Ovary (tissue), 9 donors: ENCODE results near the gene HSPB1. TPM values are rescaled to one million over a fixed set of nuclear protein-coding genes. Genes with fewer than 3 reads are reported as not detected.
"Not testable (repeated sequence)": the region's sequence is repeated elsewhere in the genome, so short reads cannot be mapped to it uniquely, and the experiment has no call there.

ENCODE experiments used
- DNase-seq, 5 donors: peaks; one replicate each; pipeline ENCODE4 v3.0.0-alpha.2; 2019 to 2020
- H3K27ac ChIP-seq, 2 donors: fragments of 200-600 bp; one replicate each; pipeline versions ENCODE4 v1.5.1 to v1.8.0; 2019 to 2022
- H3K27me3 ChIP-seq: fragments of 200-600 bp; one replicate; pipeline ENCODE4 v1.8.0; 2022
- H3K36me3 ChIP-seq: fragments of 200-600 bp; sonication (generic); one replicate; pipeline ENCODE4 v1.5.1; 2019
- H3K4me1 ChIP-seq: one replicate; pipeline ENCODE4 v1.8.1; 2013; ENCODE audit warnings: mild to moderate bottlenecking, moderate library complexity; ENCODE audit not compliant: insufficient read depth
- H3K4me3 ChIP-seq: fragments of 200-600 bp; sonication (generic); one replicate; pipeline ENCODE4 v1.5.1; 2017
- H3K9me3 ChIP-seq, 2 donors: fragments of 200-600 bp in 1 of 2; sonication (generic) in 1 of 2; one replicate each; pipeline versions ENCODE4 v1.5.1 to v1.8.1; 2013 to 2019; ENCODE audit warnings: mild to moderate bottlenecking in 1 of 2, moderate library complexity in 1 of 2
- EP300 ChIP-seq: sonication (generic); formaldehyde crosslinking; IDR thresholded peaks from one replicate; pipeline ENCODE4 v1.6.1; 2017; ENCODE audit warnings: antibody characterized with exemption
- POLR2A ChIP-seq: fragments of 450-650 bp; IDR thresholded peaks from one replicate; pipeline ENCODE4 v1.6.1; 2017; ENCODE audit warnings: antibody characterized with exemption, mild to moderate bottlenecking, moderate library complexity
- WGBS, 3 donors: extraction: QIAGEN DNeasy Blood & Tissue Kit in 1 of 3; methylation state at CpG; one replicate each; pipeline versions ENCODE4 v1.1.5 to v1.1.7; 2013 to 2017; 5-methylcytosine and 5-hydroxymethylcytosine counted together
- intact Hi-C, 4 donors: fragments of 100-400 bp; cut with DNase I; formaldehyde crosslinking; loops; one replicate each; pipeline versions ENCODE4 v1.11.0 to v1.15.1; 2022 to 2023
- polyA plus RNA-seq, 2 donors: library from polyadenylated mRNA; stranded (reverse); fragments of 200-250 nt in 1 of 2; fragments of 350-450 nt in 1 of 2; fragmentation: Illumina TruSeq in 1 of 2; extraction: RNeasy Lipid Tissue Mini Kit (QIAGEN cat#74804) in 1 of 2; gene quantifications; one replicate each; pipeline ENCODE4 v1.2.3, GENCODE V29; 2013 to 2014
- total RNA-seq, 7 donors: library from RNA; depleted of rRNA in 2 of 7; stranded (reverse); fragments of >200 nt in 2 of 7; fragmentation: NEBNext Ultra II Directional in 3 of 7; extraction: Animal tissue kit (Norgen Biotek cat#: 25700) in 3 of 7; gene quantifications; one replicate each; pipeline versions ENCODE4 v1.1.0 to v1.2.4, GENCODE V29; 2016 to 2023
- TF ChIP-seq, protein P1 (sequence below), 3 donors: fragments of 450-650 bp in 2 of 3; fragments of 200-600 bp in 1 of 3; IDR thresholded peaks; one replicate each; pipeline versions ENCODE4 v1.5.1 to v1.8.0; 2016 to 2022; ENCODE audit warnings: antibody characterized with exemption in 3 of 3, mild to moderate bottlenecking in 1 of 3
- donor health status: DM: no; HTN: no; CAD: no; lungs with moderate emphysema.
- donor health status: DM: no; HTN: no; CAD: no.
- donor health status: Bipolar disorder and iron deficiency.
- donor health status: DM: yes; HTN: yes; CAD: no.
- donor health status: DM: no; HTN: no; CAD: no.
- donor health status: DM: yes; HTN: yes; CAD: no.

HSPB1 gene
- total and polyA plus RNA-seq, 9 donors = 5.7 to 913 (median 430) TPM

DNA sequence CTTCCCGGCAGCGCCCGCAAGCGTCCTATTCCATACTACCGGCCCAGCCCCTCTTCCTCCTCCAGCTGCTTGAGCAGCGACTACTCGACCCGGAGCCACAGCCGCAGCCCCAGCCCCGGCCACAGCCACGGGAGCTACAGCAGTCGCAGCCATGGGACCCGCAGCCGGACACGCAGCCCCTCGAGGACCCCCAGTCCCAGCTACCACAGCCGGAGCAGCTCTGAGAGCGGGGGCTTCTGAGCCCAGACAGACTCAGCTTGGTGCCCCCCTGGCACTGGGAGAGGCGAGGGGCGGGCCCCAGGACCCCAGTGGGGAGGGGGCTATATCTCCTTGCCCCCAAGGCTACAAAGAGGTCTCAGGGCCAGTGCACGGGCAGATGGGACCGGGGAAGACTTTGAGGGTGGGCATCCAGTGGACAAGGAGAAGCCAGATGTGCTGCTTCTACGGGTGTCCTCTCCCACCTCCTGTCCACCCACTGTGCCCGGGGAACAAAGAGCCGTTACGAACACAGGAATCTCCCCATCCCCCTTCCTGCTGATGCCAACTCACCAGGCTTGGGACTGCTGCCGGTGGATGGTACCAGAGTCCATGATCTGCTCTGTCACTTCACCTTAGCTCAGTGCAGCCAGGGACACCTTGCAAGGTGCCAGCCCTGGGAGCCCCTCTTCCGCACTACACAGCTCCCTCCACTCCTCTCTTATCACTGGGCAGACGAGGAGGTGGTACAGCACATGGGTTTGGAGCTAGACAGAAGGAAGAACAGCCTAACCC is 16.7 kb upstream of the HSPB1 start:
- 81 to 89% (median 83%) methylated on average over 18 to 29 of the region's 29 CpGs for WGBS, 3 donors
- Histone ChIP-seq H3K4me1 (peaks cover 2% of the 10 kb centered on the region), H3K4me3 (no peak overlapping the region), H3K9me3 (no peaks in the 10 kb centered on the region), H3K36me3 (no peaks in the 10 kb centered on the region), H3K27ac (no peak overlapping the region), H3K27me3 (no peaks in the 10 kb centered on the region)
- intact Hi-C loops = loop anchor here in 1 of 4 donors (10.0 kb wide), 1 partner anchor 101 kb away; no protein-coding TSS in a partner anchor
- no peak for DNase-seq
- TF ChIP-seq, protein P1, sequence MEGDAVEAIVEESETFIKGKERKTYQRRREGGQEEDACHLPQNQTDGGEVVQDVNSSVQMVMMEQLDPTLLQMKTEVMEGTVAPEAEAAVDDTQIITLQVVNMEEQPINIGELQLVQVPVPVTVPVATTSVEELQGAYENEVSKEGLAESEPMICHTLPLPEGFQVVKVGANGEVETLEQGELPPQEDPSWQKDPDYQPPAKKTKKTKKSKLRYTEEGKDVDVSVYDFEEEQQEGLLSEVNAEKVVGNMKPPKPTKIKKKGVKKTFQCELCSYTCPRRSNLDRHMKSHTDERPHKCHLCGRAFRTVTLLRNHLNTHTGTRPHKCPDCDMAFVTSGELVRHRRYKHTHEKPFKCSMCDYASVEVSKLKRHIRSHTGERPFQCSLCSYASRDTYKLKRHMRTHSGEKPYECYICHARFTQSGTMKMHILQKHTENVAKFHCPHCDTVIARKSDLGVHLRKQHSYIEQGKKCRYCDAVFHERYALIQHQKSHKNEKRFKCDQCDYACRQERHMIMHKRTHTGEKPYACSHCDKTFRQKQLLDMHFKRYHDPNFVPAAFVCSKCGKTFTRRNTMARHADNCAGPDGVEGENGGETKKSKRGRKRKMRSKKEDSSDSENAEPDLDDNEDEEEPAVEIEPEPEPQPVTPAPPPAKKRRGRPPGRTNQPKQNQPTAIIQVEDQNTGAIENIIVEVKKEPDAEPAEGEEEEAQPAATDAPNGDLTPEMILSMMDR (IDR thresholded peaks at IDR 0.05) = no peak
- TF ChIP-seq EP300 = no peak
- no peak for TF ChIP-seq POLR2A

DNA sequence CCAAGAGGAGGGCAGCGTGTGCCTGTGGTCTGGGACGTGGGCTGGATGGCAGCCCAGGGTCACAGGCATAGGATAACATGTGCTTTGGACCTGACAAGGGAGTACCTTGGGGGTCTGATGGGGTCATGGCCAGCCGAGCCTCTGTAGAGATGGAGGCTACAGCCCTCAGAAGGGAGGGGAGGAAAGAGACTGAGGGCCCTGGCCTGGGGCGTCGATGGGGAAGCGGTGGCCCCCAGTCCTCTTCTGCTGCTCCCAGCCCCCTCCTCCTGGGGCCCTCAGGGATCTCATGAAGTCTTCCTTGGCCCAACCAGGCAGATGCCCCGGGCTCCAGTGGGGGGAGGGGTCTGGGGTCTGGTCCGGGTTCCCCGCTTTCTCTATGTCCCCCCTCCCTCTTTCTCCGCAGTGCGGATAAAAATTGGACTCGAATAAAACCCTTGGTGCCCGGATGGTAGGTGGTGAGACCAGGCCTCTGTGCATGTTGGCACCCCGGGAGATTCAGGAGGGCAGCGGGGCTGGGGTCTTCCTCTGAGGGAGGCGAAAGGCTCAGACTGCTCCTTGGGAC is 15.6 kb upstream of the HSPB1 start:
- no peak overlapping the region for H3K27ac ChIP-seq
- intact Hi-C loops = loop anchor here in 1 of 4 donors (10.0 kb wide), 1 partner anchor 102 kb away; no protein-coding TSS in a partner anchor
- 79 to 82% (median 81%) methylated on average over 16 of the region's 16 CpGs for WGBS, 3 donors
- H3K9me3 ChIP-seq = no peaks in the 10 kb centered on the region
- DNase-seq = no peak
- TF ChIP-seq, protein P1 (IDR thresholded peaks at IDR 0.05) = no peak
- TF ChIP-seq EP300 = no peak
- no peak for TF ChIP-seq POLR2A
- H3K4me1 ChIP-seq = peaks cover 4% of the 10 kb centered on the region
- H3K27me3 ChIP-seq = no peaks in the 10 kb centered on the region
- H3K36me3 ChIP-seq = no peaks in the 10 kb centered on the region
- no peak overlapping the region for H3K4me3 ChIP-seq

DNA sequence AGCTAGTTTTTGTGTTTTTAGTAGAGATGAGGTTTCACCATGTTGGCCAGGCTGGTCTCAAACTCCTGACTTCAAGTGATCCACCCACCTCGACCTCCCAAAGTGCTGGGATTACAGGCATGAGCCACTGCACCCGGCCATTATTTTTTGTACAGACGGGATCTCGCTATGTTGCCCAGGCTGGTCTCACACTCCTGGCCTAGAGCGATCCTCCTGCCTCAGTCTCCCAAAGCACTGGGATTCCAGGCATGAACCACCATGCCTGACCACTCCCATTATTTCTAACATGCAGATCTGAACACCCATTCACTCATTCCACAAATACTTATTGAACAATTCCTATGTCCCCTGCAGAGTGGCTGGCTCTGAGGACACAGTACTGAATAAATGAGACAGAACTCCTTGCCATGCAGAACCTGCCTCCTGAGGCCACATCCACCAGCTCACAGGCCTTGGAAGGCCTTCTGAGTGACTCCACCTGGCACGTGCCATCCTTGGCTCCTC is 11.6 kb upstream of the HSPB1 start:
- not testable (repeated sequence) for H3K4me1 ChIP-seq, H3K4me3 ChIP-seq, H3K36me3 ChIP-seq, DNase-seq, H3K27me3 ChIP-seq, H3K9me3 ChIP-seq
- intact Hi-C loops = loop anchor here in 2 of 4 donors (1.0 to 10.0 kb wide), 4 partner anchors 23 to 1394 kb away; no protein-coding TSS in a partner anchor
- WGBS, 3 donors = 79 to 88% (median 87%) methylated on average over 6 of the region's 6 CpGs
- peak overlapping the region; percentile 87 to 99 for H3K27ac ChIP-seq

DNA sequence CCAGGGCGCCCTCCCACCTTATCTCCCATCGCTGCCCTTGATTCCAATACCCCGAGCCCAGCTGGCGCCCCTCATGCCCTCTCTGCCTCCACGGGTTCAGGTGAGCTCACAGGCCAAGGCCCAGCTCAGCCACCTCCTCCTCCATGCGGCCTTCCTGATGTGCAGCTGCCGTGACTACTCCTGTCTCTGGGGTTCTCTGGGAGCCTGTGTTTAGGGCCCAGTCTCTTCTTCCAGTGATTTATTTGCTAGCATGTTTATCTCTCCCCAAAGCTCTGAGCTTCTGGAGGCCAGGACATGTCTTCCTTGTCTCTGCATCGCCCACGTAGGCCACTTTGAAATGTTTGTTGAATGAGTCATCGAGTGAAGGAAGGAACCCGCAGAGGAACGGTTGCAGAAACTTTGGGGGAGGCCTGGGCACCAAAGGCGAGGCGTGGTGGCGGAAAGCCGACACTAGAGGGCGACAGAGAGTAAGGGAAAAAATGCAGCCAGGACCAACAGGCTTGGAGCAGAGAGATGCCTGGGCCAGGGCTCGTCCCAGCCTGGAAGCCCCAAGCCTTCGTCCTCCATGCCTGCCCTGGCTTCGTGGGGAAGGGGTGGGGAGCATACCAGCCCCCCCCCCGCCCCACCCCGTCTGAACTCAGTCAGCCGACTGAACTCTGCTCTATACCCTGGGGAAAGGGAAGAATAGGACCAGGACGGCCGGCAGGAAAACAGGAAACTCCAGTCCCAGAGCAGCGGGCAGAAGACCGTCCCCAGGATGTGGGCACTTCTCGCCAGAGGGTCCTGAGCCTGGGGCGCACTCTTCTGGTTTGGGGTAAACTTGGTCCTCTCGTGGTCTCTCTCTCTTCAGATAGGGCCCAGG is 10.9 kb upstream of the HSPB1 start:
- WGBS, 3 donors = 11 to 15% (median 14%) methylated on average over 28 to 30 of the region's 30 CpGs
- Histone ChIP-seq H3K4me1 (peaks cover 8% of the 10 kb centered on the region), H3K27me3 (no peaks in the 10 kb centered on the region), H3K27ac (peak overlapping the region; percentile 87 to 99), H3K9me3 (no peaks in the 10 kb centered on the region), H3K4me3 (peak overlapping the region; percentile 25), H3K36me3 (no peaks in the 10 kb centered on the region)
- intact Hi-C loops = loop anchor here in 2 of 4 donors (1.0 to 10.0 kb wide), 4 partner anchors 23 to 1393 kb away; no protein-coding TSS in a partner anchor
- TF ChIP-seq EP300 = no peak
- TF ChIP-seq, protein P1 (IDR thresholded peaks at IDR 0.05) = peak; percentile 98 to 99 (median 98)
- TF ChIP-seq POLR2A = peak; percentile 23
- peak; percentile 89 to 95 (median 93) for DNase-seq
